Brain microvascular endothelial cell (primary cell): ENCODE data around the gene SYNE1.

Experiments
- DNase-seq: peaks from one replicate; pipeline ENCODE4 v3.0.0-alpha.2; 2020
- H3K27ac ChIP-seq: fragments of 250-450 bp; sonication (Bioruptor Pico); 2 replicates; pipeline ENCODE4 v1.5.1; 2020; ENCODE audit warnings: mild to moderate bottlenecking, moderate library complexity
- H3K27me3 ChIP-seq: fragments of 250-450 bp; sonication (Bioruptor Pico); replicated peaks from 2 replicates; pipeline ENCODE4 v1.5.1; 2020; ENCODE audit warnings: mild to moderate bottlenecking
- H3K36me3 ChIP-seq: fragments of 250-450 bp; sonication (Bioruptor Pico); replicated peaks from 2 replicates; pipeline ENCODE4 v1.5.1; 2020; ENCODE audit warnings: mild to moderate bottlenecking
- H3K4me3 ChIP-seq: 2 replicates; pipeline ENCODE4 v1.5.1; 2011; ENCODE audit warnings: low read depth, mild to moderate bottlenecking, control low read depth, low read length, moderate library complexity
- CTCF ChIP-seq: IDR thresholded peaks from 2 replicates; pipeline ENCODE4 v1.5.1; 2011; ENCODE audit warnings: low read depth, mild to moderate bottlenecking, moderate library complexity, low read length, control low read depth, inconsistent platforms; ENCODE audit errors: missing control alignments
- in situ Hi-C: cut with HindIII; loops from 2 replicates; pipeline ENCODE4 v1.10.0; 2017; ENCODE audit warnings: low sequenced_read_pairs, low pct_ligation_motif_present

The SYNE1 gene

DNA sequence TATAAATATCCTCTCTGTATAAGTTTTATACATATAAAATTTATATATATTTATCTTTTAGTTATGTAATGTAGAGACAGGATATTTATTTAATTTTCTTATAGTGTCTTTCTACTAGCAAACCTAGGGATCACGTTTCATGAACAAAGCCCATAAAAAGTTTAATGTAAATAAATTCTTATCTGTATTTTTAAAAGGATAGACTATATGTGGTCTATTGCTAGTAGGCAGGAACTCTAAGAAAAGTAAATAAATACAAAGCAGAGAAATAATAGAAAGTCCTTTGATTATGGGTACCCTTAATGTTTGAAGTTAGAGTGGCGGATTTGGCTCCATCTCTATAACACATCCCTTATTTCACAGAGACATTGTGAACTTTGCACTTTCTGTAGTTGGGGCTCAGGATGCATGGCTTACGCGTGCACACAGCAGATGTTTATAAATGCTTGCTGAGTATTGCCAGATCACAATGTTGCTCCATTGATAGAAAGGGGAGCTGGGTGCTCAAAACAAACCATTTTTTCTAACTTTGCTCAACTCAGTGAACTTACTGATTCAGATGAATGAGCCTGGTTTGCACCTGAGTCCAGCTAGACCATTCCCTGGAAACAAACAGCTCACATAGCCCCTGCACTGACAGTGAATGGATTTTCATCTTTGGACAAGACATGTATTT, 179.1 kb downstream of the SYNE1 start:
- Histone ChIP-seq H3K27ac (no peak overlapping the region), H3K4me3 (no peak overlapping the region), H3K36me3 (no peaks in the 10 kb centered on the region), H3K27me3 (no peaks in the 10 kb centered on the region)
- in situ Hi-C loops, result no loop called here
- no peak for TF ChIP-seq CTCF
- no peak for DNase-seq

GRCh38 chr6:152454003-152454402, 183.2 kb downstream of the SYNE1 start:
- no peak overlapping the region for H3K4me3 ChIP-seq
- no peaks in the 10 kb centered on the region for H3K27me3 ChIP-seq
- in situ Hi-C loops, result no loop called here
- no peak for DNase-seq
- TF ChIP-seq CTCF, result no peak
- H3K36me3 ChIP-seq, result no peaks in the 10 kb centered on the region
- no peak overlapping the region for H3K27ac ChIP-seq

DNA sequence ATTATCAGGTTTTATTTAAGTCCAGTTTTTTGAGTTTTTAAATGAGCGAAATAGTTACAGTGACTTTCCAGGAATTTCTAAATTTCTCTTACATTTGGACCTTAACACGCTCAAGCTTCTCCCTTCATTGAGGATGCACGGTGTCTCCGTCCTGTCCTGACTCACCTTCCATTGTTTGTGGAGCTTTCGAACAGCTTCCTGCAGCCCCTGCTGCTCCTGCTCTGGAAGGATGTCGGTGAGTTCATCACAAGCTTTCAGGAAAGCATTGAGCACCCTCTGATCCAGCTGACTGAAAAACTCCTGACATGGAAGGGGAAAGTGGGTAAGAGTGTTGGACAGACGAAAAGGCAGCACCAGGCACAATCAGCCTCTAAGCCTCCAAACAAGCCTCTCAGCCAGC, 183.7 kb downstream of the SYNE1 start:
- no peaks in the 10 kb centered on the region for H3K36me3 ChIP-seq
- in situ Hi-C loops, result no loop called here
- no peak overlapping the region for H3K4me3 ChIP-seq
- no peak for TF ChIP-seq CTCF
- H3K27ac ChIP-seq, result no peak overlapping the region
- no peak for DNase-seq
- no peaks in the 10 kb centered on the region for H3K27me3 ChIP-seq

DNA sequence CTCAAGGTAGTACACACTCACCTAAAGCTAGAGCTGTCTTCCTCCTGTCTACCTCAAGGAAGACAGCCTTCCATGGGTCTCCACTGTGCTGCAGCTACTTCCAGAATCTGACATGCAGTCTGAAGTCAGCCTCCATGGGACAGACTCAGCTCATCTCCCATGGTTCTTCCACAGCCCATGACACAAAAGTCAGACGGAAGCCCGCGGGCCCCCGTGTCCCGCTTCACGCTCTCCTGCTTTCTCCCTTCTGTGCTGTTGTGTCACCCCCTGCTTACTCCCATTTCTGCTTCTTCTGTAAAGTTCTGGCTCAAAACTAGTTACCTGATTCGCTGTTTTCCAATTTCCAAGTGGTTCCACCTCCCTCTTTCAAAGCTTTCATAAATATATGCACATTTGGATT, 184.5 kb downstream of the SYNE1 start:
- Histone ChIP-seq H3K27me3 (no peaks in the 10 kb centered on the region), H3K27ac (no peak overlapping the region), H3K4me3 (no peak overlapping the region), H3K36me3 (no peaks in the 10 kb centered on the region)
- DNase-seq, result no peak
- TF ChIP-seq CTCF, result no peak
- in situ Hi-C loops, result no loop called here

DNA sequence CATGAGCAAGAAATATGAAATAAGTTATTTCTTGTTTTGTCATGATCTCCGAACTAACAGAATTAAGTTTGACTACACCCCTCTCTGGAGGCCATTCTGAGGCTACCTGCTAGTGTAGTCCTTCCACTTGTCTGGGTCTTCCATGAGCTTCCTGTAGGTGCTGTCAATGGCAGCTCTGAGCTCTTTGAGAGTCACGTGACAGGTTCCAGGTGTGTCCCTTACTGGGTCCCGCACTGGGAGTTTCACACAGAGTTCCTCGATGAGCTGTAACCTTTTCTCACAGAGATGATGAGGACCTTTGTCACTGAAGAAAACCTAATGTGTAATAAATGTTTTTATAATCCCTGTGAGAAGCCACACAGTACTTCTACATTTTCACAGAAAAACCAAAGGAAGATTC, 186.6 kb downstream of the SYNE1 start:
- no peak for TF ChIP-seq CTCF
- H3K27ac ChIP-seq, result no peak overlapping the region
- in situ Hi-C loops, result no loop called here
- no peaks in the 10 kb centered on the region for H3K36me3 ChIP-seq
- H3K27me3 ChIP-seq, result no peaks in the 10 kb centered on the region
- H3K4me3 ChIP-seq, result no peak overlapping the region
- DNase-seq, result no peak

GRCh38 chr6:152441902-152442301, 195.3 kb downstream of the SYNE1 start:
- DNase-seq, result no peak
- no peak overlapping the region for H3K27ac ChIP-seq
- H3K4me3 ChIP-seq, result no peak overlapping the region
- TF ChIP-seq CTCF, result no peak
- H3K27me3 ChIP-seq, result no peaks in the 10 kb centered on the region
- no peaks in the 10 kb centered on the region for H3K36me3 ChIP-seq
- in situ Hi-C loops, result no loop called here
